ENCODE data around the gene DHX15.

- no peak for TF ChIP-seq CTCF (conservative IDR thresholded peaks at IDR 0.05; ENCODE audit: low read length)
- no peak for TF ChIP-seq EZH2phosphoT487 (IDR thresholded peaks at IDR 0.05; ENCODE audit: borderline replicate concordance)
Measured at GRCh38 chr4:24625091-24625490, 40.7 kb upstream of the DHX15 start.

All from Loucy (cell line).